SU-DHL-6 (cell line): Measurements from ENCODE around the gene KRT17.

Experiments
- H2AFZ ChIP-seq: fragments of 200-600 bp; sonication (generic); 2 replicates; pipeline ENCODE4 v1.6.1; 2014; ENCODE audit warnings: low read depth, mild to moderate bottlenecking, moderate library complexity, mixed read lengths, antibody characterized with exemption, low read length; ENCODE audit not compliant: severe bottlenecking
- H3F3A ChIP-seq: fragments of 200-600 bp; shearing (Covaris generic); 2 replicates; pipeline ENCODE4 v1.6.0; 2016; ENCODE audit warnings: antibody characterized with exemption, mild to moderate bottlenecking; ENCODE audit not compliant: insufficient read depth
- H3K27ac ChIP-seq: fragments of 200-600 bp; sonication (generic); 2 replicates; pipeline ENCODE4 v1.5.1; 2016; ENCODE audit warnings: low read depth, mild to moderate bottlenecking, low read length, moderate library complexity, mixed read lengths
- H3K27me3 ChIP-seq: fragments of 200-600 bp; sonication (generic), shearing (Covaris generic); 2 replicates; pipeline ENCODE4 v1.6.0; 2014; ENCODE audit warnings: mild to moderate bottlenecking, low read length
- H3K36me3 ChIP-seq: fragments of 200-600 bp; sonication (generic); 2 replicates; pipeline ENCODE4 v1.6.1; 2014; ENCODE audit warnings: mild to moderate bottlenecking, low read length, mixed read lengths
- H3K4me2 ChIP-seq: fragments of 300-600, 200-600 bp; shearing (Covaris generic), sonication (generic); 2 replicates; pipeline ENCODE4 v1.6.0; 2014; ENCODE audit warnings: low read length, low read depth, mild to moderate bottlenecking; ENCODE audit not compliant: poor library complexity, severe bottlenecking
- H3K4me3 ChIP-seq: fragments of 200-600 bp; sonication (generic); 2 replicates; pipeline ENCODE4 v1.5.1; 2014; ENCODE audit warnings: antibody characterized with exemption, low read length, mild to moderate bottlenecking, mixed read lengths; ENCODE audit not compliant: insufficient read depth, poor library complexity, severe bottlenecking
- H3K79me2 ChIP-seq: fragments of 200-600 bp; sonication (generic); 2 replicates; pipeline ENCODE4 v1.6.1; 2014; ENCODE audit warnings: mild to moderate bottlenecking, low read length, moderate library complexity; ENCODE audit not compliant: insufficient read depth
- H3K9ac ChIP-seq: fragments of 200-600 bp; sonication (generic); 2 replicates; pipeline ENCODE4 v1.7.0; 2014; ENCODE audit warnings: mild to moderate bottlenecking, low read length
- H3K9me2 ChIP-seq: fragments of 200-600 bp; sonication (generic); replicated peaks from 2 replicates; pipeline ENCODE4 v1.6.1; 2014; ENCODE audit warnings: low read length; ENCODE audit not compliant: insufficient read depth
- H3K9me3 ChIP-seq: fragments of 200-600 bp; sonication (generic); 2 replicates; pipeline ENCODE4 v1.6.1; 2014; ENCODE audit warnings: low read length, mixed read lengths; ENCODE audit not compliant: insufficient read depth
- H4K20me1 ChIP-seq: fragments of 200-600 bp; sonication (generic); 2 replicates; pipeline ENCODE4 v1.6.1; 2014; ENCODE audit warnings: low read depth, mild to moderate bottlenecking, antibody characterized with exemption, low read length, moderate library complexity, mixed read lengths
- CTCF ChIP-seq: fragments of 200-600 bp; sonication (generic); IDR thresholded peaks from one replicate; pipeline ENCODE4 v1.5.1; 2017; ENCODE audit warnings: antibody characterized with exemption, mild to moderate bottlenecking, low read length, moderate library complexity; ENCODE audit not compliant: insufficient read depth, poor library complexity, severe bottlenecking

The KRT17 gene

GRCh38 chr17:41571561-41572434 is 52.6 kb downstream of the KRT17 start, which contains the start of gene KRT9:
Gene KRT9 (minus strand): TSS chr17:41572059. CDS start chr17:41571992, 67 bp downstream.
- Histone ChIP-seq H3K36me3 (no peaks in the 10 kb centered on the region), H3K4me2 (no peak within 1 kb of the TSS), H2AFZ (no peak within 1 kb of the TSS), H3K9me2 (no peaks in the 10 kb centered on the region), H3K9ac (no peak within 1 kb of the TSS), H4K20me1 (no peaks in the 10 kb centered on the region), H3K27me3 (no peaks in the 10 kb centered on the region), H3K9me3 (no peaks in the 10 kb centered on the region; the same call in 1 of the 2 replicates), H3K27ac (no peak within 1 kb of the TSS), H3K4me3 (no peak within 1 kb of the TSS), H3F3A (no peaks in the 10 kb centered on the region), H3K79me2 (no peaks in the 10 kb centered on the region)
- no peak for TF ChIP-seq CTCF
